ENCODE results near the gene SBK3. TPM values are rescaled to one million over a fixed set of nuclear protein-coding genes. Genes with fewer than 3 reads are reported as not detected.
"Not testable (repeated sequence)": the region's sequence is repeated elsewhere in the genome, so short reads cannot be mapped to it uniquely, and the experiment has no call there.

SBK3 gene
- total and polyA plus RNA-seq, 2 experiments from 2014 or later = 0.71 TPM; not detected in 1

GRCh38 chr19:55536951-55537740, 8.2 kb downstream of the SBK3 start, which contains the start of gene SBK2:
TSS of gene SBK2 (minus strand) at chr19:55537133. CDS start at chr19:55536294, 839 bp downstream.
- H3K36me3 ChIP-seq = no peaks in the 10 kb centered on the region
- peak in 1 of 2 donors; percentile 87 for DNase-seq (ENCODE audit: low read depth in 1 of 2, low spot score in 1 of 2)
- H3K27me3 ChIP-seq = no peaks in the 10 kb centered on the region
- TF ChIP-seq, protein P1, sequence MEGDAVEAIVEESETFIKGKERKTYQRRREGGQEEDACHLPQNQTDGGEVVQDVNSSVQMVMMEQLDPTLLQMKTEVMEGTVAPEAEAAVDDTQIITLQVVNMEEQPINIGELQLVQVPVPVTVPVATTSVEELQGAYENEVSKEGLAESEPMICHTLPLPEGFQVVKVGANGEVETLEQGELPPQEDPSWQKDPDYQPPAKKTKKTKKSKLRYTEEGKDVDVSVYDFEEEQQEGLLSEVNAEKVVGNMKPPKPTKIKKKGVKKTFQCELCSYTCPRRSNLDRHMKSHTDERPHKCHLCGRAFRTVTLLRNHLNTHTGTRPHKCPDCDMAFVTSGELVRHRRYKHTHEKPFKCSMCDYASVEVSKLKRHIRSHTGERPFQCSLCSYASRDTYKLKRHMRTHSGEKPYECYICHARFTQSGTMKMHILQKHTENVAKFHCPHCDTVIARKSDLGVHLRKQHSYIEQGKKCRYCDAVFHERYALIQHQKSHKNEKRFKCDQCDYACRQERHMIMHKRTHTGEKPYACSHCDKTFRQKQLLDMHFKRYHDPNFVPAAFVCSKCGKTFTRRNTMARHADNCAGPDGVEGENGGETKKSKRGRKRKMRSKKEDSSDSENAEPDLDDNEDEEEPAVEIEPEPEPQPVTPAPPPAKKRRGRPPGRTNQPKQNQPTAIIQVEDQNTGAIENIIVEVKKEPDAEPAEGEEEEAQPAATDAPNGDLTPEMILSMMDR (IDR thresholded peaks at IDR 0.05; ENCODE audit: low read depth, low read length) = peak; percentile 18
- peaks cover 4% of the 10 kb centered on the region for H3K4me1 ChIP-seq (ENCODE audit: low read depth)
- H3K27ac ChIP-seq = no peak within 1 kb of the TSS
- no peaks in the 10 kb centered on the region for H3K9me3 ChIP-seq (ENCODE audit: low read depth)
- H3K4me3 ChIP-seq = no peak within 1 kb of the TSS

GRCh38 chr19:55536366-55536765, 9.0 kb downstream of the SBK3 start:
- Histone ChIP-seq H3K9me3 (ENCODE audit: low read depth) (no peaks in the 10 kb centered on the region), H3K4me1 (ENCODE audit: low read depth) (peaks cover 4% of the 10 kb centered on the region), H3K27ac (no peak overlapping the region), H3K4me3 (no peak overlapping the region), H3K36me3 (no peaks in the 10 kb centered on the region), H3K27me3 (no peaks in the 10 kb centered on the region)
- DNase-seq (ENCODE audit: low read depth in 1 of 2, low spot score in 1 of 2) = no peak
- TF ChIP-seq, protein P1 (IDR thresholded peaks at IDR 0.05; ENCODE audit: low read depth, low read length) = no peak

GRCh38 chr19:55535965-55536350, 9.4 kb downstream of the SBK3 start:
- Histone ChIP-seq H3K27me3 (no peaks in the 10 kb centered on the region), H3K4me1 (ENCODE audit: low read depth) (peaks cover 4% of the 10 kb centered on the region), H3K27ac (no peak overlapping the region), H3K36me3 (no peaks in the 10 kb centered on the region), H3K9me3 (ENCODE audit: low read depth) (no peaks in the 10 kb centered on the region), H3K4me3 (no peak overlapping the region)
- no peak for DNase-seq (ENCODE audit: low read depth in 1 of 2, low spot score in 1 of 2)
- TF ChIP-seq, protein P1 (IDR thresholded peaks at IDR 0.05; ENCODE audit: low read depth, low read length) = no peak

GRCh38 chr19:55535173-55535964, 10.0 kb downstream of the SBK3 start:
- DNase-seq (ENCODE audit: low read depth in 1 of 2, low spot score in 1 of 2) = no peak
- Histone ChIP-seq H3K36me3 (no peaks in the 10 kb centered on the region), H3K9me3 (ENCODE audit: low read depth) (no peaks in the 10 kb centered on the region), H3K4me3 (no peak overlapping the region), H3K27ac (no peak overlapping the region), H3K4me1 (ENCODE audit: low read depth) (peaks cover 4% of the 10 kb centered on the region), H3K27me3 (no peaks in the 10 kb centered on the region)
- TF ChIP-seq, protein P1 (IDR thresholded peaks at IDR 0.05; ENCODE audit: low read depth, low read length) = no peak

GRCh38 chr19:55534280-55534679, 11.1 kb downstream of the SBK3 start:
- not testable (repeated sequence) for H3K27ac ChIP-seq; H3K4me1 ChIP-seq (ENCODE audit: low read depth); H3K4me3 ChIP-seq; DNase-seq (ENCODE audit: low read depth in 1 of 2, low spot score in 1 of 2); H3K9me3 ChIP-seq (ENCODE audit: low read depth); H3K27me3 ChIP-seq; H3K36me3 ChIP-seq

GRCh38 chr19:55530996-55531395, 14.3 kb downstream of the SBK3 start:
- TF ChIP-seq, protein P1 (IDR thresholded peaks at IDR 0.05; ENCODE audit: low read depth, low read length) = no peak
- H3K4me3 ChIP-seq = no peak overlapping the region
- H3K4me1 ChIP-seq (ENCODE audit: low read depth) = no peaks in the 10 kb centered on the region
- H3K27me3 ChIP-seq = no peaks in the 10 kb centered on the region
- no peak overlapping the region for H3K27ac ChIP-seq
- DNase-seq (ENCODE audit: low read depth in 1 of 2, low spot score in 1 of 2) = no peak
- no peaks in the 10 kb centered on the region for H3K9me3 ChIP-seq (ENCODE audit: low read depth)
- H3K36me3 ChIP-seq = no peaks in the 10 kb centered on the region

All from cardiac muscle cell (in vitro differentiated cells and primary cell).